Measurements from ENCODE around the gene LCNL1.

- TF ChIP-seq CTCF (IDR thresholded peaks at IDR 0.05; ENCODE audit: insufficient read depth, low read depth, low read length), result no peak
- no peak for TF ChIP-seq EZH2 (IDR thresholded peaks at IDR 0.05; ENCODE audit: insufficient read depth, low read length)
Measured at GRCh38 chr9:137032858-137033257, 50.1 kb downstream of the LCNL1 start.

All from astrocyte (in vitro differentiated cells and primary cell).